Measurements from ENCODE around the gene RPS6KA5.
A peak's percentile ranks its signal among the peaks of the same experiment; 100 is the strongest.
"Not testable (repeated sequence)": the region's sequence is repeated elsewhere in the genome, so short reads cannot be mapped to it uniquely, and the experiment has no call there.

The RPS6KA5 gene

DNA sequence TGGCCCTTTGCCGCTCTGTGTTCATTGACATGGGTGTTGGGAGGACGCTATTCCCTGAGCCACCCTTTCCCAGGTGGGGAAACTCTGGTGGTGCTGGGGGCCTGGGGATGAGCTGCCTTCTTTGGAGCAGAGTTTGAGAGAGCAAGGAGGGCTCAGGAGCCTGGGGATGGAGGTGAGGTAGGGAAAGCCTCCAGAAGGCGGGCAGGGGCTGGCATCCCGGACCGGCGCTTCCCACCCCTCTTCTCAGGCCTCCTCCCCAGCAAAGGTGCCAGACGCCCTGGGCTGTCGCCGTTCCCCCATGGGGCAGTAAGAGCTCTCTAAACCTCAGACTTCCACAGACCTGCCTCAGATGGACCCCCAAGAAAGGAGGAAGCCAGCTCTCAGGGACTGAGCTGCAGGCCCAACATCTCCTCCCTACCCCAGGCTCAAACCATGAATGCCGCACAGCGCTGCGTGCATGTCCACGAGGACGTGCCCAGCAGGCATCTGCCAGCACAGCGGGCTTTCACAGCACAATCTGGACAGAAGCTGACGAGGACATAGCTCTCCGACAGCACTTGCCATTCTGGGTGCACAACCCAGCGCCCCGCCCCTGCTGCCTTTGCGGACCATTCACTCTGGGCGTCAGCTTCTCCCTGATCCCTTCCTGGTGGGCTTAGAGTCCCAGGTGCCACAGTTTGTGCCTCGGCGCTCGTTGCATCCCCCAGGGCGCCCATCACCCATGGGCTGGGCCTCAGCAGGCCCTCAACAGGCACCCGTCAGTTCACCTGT, 229.3 kb downstream of the RPS6KA5 start:
- DNase-seq (ENCODE audit: low read depth): no peak

- no peak for DNase-seq (ENCODE audit: low read depth)
These were observed 230.8 kb downstream of the RPS6KA5 start for GRCh38 chr14:90829677-90830076.

DNA sequence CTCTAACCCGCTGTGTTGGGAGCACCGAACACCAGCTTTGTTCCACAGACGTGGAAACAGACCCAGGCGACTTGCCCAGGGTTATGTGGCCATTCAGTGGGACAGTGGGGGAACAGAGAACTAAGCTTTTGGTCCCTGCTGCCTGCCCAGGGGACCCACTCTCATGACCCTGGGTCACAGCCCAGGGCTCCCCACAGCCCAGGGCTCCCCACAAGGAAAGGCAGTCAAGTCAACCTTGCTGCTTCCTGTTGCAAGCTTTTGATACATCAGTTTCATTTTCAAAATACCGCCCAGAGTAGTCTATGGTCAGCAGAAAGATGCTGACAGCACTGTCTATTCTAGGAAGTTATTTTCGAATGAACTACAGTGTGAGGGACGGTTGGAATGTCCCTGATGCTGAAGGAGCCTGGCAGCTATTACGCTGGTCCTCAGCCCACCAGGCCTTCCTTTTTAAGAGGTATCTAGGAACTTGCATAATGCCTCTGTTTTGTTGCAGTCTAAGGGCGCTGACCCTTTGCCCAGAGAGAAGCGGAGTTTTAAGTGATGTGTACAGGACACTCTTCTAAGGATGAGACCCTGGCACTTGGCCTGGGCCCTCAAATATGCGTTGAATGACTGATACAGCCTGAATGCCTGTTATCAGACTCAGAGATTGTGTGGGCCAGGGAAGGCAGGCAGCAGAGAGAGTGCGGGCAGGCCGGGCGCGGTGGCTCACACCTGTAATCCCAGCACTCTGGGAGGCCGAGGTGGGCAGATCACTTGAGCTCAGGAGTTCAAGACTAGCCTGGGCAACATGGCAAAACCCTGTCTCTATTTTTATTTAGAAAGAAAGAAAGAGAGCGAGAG, 231.6 kb downstream of the RPS6KA5 start:
- DNase-seq (ENCODE audit: low read depth): no peak

DNA sequence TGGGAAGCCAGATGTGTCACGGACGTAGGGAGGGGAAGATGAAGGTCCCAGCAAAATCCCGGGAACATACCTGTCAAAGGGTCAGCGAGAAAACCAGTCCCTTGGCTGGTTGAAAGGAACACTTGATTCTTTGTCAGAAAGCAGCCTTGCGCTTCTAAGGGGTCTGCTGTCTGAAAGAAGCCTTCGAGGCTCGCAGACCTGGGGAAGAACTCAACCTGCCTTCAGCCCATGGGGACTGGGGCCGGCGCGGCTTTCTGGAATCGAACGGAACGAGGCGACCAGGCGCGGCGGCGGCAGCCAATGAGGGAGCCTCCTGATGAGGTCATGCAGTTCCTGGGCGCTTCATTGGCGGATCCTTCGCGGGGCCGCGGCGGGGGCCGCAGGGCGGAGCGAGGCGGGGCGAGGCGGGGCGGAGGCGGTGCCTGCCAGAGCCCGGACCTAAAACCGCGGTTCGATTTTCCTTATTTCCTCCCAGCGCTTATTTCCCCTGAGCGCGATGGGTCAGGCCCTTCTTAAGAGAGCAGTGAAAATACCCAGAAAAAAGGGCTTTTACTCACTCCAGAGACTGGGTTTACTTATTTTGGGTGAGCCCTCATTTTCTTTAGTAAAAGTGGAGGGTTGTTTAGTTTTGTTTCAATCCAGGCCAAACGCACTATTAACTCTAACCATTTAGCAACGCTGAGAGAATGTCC, 232.4 kb downstream of the RPS6KA5 start:
- DNase-seq (ENCODE audit: low read depth): peak; percentile 90

DNA sequence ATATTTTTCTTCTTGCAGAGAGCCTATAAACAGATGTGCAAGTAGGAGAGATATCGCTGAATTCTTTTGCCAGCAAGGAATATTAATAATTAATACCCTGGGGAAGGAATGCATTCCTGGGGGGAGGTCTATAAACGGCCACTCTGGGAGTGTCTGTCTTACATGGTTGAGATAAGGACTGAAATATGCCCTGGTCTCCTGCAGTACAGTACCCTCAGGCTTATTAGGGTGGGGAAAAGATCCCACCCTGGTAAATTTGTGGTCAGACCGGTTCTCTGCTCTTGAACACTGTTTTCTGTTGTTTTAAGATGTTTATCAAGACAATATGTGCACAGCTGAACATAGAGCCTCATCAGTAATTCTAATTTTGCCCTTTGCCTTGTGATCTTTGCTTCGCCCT, 236.9 kb downstream of the RPS6KA5 start:
- not testable (repeated sequence) for DNase-seq (ENCODE audit: low read depth)

GRCh38 chr14:90820958-90821357, 239.5 kb downstream of the RPS6KA5 start:
- DNase-seq (ENCODE audit: low read depth): peak; percentile 16

DNA sequence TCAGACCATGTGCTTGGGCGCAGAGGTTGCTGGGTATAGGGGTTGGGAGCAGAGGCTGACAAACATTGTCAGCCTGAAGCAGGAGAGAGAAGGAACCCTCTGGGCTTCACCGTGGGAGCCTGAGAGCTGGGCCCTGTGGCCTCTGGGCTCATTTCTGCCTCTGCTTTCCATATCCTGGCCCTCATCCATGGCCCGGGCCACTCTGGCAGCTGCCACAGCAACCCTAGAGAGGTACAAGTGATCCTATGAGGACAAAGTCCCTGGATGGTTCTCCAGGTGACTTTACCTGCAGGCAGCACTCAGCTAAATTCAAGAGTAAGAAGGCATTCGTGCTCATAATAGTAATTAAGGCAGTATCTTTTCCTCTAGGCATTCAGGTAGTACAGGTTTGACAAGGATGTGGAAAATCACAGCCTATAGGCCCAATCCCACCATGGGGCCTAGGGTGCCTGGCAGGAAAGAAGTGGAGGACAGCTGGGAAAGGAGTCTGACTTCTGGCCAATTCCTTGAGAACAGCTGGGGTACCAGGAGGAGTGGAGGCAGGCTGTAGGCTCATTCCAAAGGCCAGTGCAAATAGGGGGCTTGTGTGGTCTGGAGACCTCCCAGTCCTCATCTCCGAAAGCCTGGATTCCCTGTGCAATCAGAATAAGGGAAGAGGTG, 240.6 kb downstream of the RPS6KA5 start:
- DNase-seq (ENCODE audit: low read depth): no peak

GRCh38 chr14:90818715-90819114, 241.7 kb downstream of the RPS6KA5 start:
- DNase-seq (ENCODE audit: low read depth): no peak

- DNase-seq (ENCODE audit: low read depth): no peak
These were observed 243.6 kb downstream of the RPS6KA5 start for GRCh38 chr14:90816681-90817436.

DNA sequence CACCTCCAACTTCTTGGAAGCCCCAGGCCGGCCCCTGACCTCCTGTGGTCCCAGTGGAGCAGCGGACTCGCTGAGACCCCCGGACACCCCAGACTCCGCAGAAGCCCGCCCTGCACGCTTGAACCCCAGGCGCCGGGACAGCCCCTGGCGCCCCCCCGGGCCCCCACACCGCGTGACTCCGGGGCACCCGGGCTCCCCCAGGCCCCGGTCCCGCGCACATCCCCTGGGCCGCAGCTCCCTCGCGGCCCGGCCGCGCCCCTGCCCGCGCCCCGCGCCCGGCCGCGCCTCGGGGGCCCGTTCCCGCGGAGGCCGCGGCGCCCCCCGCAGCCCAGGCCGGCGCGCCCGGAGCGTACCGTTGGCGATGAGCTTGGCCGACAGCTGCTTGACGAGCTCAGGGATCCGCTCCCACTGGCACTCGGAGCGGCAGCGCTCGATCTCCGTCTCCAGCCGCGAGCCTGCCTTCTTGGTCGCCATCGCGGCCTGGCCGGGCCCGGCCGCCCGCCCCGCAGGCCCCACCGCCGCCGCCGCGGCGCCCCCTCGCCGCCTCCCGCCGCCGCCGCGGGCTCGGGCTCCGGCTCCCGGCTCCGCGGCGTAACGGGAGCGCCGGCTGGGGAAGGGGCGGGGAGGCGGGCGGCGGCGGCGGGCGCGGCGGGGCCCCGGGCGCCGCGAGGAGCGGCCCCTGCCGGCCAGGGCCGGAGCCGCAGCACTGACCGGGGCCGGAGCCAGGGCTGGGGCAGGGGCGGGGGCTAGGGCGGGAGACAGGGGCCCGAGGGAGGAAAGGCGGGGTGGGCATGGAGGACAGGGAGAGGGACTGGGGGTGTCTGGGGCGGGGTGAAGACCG, 244.4 kb downstream of the RPS6KA5 start, which contains the start of gene TTC7B:
TTC7B (minus strand) TSS at position 609 of the 841 bp plus-strand sequence; CDS start at position 474, 135 bp downstream.
- DNase-seq (ENCODE audit: low read depth): peak; percentile 50

GRCh38 chr14:90815572-90815821, 244.9 kb downstream of the RPS6KA5 start:
- DNase-seq (ENCODE audit: low read depth): peak; percentile 9

GRCh38 chr14:90814806-90815571, 245.5 kb downstream of the RPS6KA5 start:
- no peak for DNase-seq (ENCODE audit: low read depth)

GRCh38 chr14:90813442-90813841, 247.0 kb downstream of the RPS6KA5 start:
- no peak for DNase-seq (ENCODE audit: low read depth)

DNA sequence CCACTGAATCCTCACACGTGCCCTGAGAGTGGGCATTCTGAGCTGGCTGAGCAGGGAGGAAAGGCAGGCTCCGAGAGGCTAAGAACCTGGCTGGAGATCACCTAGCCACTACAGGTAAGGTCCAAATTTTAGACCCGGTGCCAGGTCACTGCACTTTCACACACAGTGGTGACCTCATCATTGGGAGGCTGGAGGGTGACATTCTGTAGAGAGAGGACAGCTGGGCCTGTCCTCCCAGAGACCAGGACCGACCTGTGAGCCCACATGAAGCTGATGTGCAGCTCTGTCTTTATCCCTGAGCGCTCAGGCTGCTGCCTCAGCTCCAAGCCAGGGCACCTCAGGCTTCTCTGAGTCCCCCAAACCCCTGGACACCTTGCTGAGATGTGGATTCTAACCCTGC, 248.3 kb downstream of the RPS6KA5 start:
- DNase-seq (ENCODE audit: low read depth): no peak

- DNase-seq (ENCODE audit: low read depth): no peak
These were observed 248.8 kb downstream of the RPS6KA5 start for GRCh38 chr14:90811641-90812040.

- no peak for DNase-seq (ENCODE audit: low read depth)
These were observed 249.6 kb downstream of the RPS6KA5 start for GRCh38 chr14:90810806-90811205.

DNA sequence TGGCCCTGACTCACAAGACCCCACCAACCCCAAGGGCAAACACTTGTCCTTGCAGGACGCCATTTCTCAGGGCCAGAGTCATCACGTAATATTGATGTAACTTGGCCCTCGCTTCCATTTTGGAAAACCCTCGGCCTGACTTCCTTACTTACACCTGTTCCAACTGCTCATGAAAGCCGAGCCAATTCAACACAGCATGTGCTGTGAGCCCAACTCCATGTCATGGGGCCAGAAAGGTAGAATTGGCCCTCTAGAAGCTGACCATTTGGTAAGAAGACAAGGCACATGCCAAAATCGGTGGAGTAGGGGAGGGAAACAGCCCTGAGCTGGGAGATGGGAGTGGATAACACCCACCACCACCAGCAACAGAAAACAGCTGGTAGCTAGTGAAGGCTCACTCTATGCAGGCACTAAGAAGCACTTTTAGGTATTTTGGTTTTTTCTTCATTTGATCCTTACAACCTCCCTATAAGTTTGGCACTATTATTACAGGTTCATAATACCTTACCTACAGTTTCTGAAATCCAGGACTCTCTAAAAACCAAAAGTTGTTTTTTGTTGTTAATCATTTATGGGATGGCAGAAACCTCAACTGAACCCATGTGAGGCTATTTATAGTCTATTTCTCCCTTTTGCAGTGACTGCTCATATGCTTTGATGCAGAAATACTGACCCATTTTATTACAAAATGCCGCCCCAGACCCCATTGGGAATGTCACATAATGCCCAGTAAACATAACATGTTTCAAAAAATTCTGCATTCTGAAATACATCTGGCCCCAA, 250.7 kb downstream of the RPS6KA5 start:
- DNase-seq (ENCODE audit: low read depth): no peak

DNA sequence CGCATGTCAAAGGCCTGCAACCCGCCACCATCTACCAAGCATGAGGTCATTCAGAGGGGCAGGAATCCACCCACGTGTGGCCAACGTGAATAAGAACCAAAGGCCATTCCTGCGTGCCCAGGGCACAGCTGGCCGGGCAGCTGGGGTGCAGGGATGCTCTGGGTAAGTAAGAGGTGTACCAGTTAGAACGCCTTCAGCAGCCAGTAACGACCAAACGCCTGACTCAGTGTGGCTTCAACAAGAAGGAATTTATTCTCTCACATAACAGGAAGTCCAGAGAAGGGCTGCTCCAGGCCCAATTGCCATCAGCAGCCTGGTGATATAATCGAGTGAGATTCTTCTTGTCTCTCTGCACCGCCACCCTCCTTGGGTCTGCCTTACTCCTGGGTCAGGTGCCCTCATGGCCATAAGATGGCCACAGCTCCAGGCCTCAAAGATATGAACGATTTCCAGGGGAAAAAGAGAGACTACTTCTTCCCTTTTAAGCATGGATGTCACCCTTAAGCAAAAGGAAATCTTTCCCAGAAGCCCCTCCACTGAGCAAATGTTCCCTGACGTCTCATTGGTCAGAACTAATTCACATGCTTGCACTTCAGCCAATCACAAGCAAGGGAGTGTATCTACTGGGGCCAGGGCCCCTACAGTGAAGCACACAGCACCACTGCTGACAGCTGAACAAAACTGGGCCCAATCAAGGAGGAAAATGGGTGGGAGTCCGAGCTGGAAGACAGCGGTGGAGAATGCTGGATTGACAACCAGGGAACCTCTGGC, 251.5 kb downstream of the RPS6KA5 start:
- peak; percentile 54 for DNase-seq (ENCODE audit: low read depth)

Measured in EH (cell line).